Caco-2 (cell line): ENCODE measurements around the gene MKNK2. TPM values are rescaled to one million over a fixed set of nuclear protein-coding genes. Genes with fewer than 3 reads are reported as not detected.

Experiments
- BruUV-seq: library from RNA; stranded (reverse); fragments of 400-500 nt; replicated peaks from 2 replicates; lab custom pipeline; 2021; lab: Mats Ljungman, UMichigan
- CTCF ChIA-PET: fragments of 300-600 bp; sonication (Branson Sonifier 250); formaldehyde crosslinking; loops from one replicate; lab custom pipeline; 2022; ENCODE audit warnings: antibody characterized with exemption; lab: Charles Lee
- POLR2A ChIA-PET: fragments of 300-600 bp; sonication (Branson Sonifier 250); formaldehyde crosslinking; loops from one replicate; lab custom pipeline; 2022; ENCODE audit warnings: antibody characterized with exemption; lab: Charles Lee
- DNase-seq, 2 experiments: peaks; one replicate each; pipeline versions ENCODE4 v3.0.0 to v3.0.0-alpha.2; 2020 to 2022
- H3K27me3 ChIP-seq: replicated peaks from 2 replicates; pipeline ENCODE4 v1.6.0; 2011; ENCODE audit warnings: low read length; ENCODE audit not compliant: control insufficient read depth, insufficient read depth
- H3K36me3 ChIP-seq: 2 replicates; pipeline ENCODE4 v1.5.1; 2011; ENCODE audit warnings: low read length; ENCODE audit not compliant: control insufficient read depth, insufficient read depth
- H3K4me1 ChIP-seq: fragments of 250-450 bp; sonication (Bioruptor Pico); 2 replicates; pipeline ENCODE4 v1.5.1; 2020; ENCODE audit warnings: mild to moderate bottlenecking
- H3K4me3 ChIP-seq: 2 replicates; pipeline ENCODE4 v1.5.1; 2011; ENCODE audit warnings: low read depth, mild to moderate bottlenecking, control low read depth, low read length
- H3K9me3 ChIP-seq: fragments of 250-450 bp; sonication (Bioruptor Pico); 2 replicates; pipeline ENCODE4 v1.5.1; 2020; ENCODE audit warnings: mild to moderate bottlenecking, moderate library complexity
- H3K27ac Mint-ChIP-seq: one replicate; pipeline ENCODE4 v1.8.0; 2022; ENCODE audit warnings: mixed read lengths; ENCODE audit not compliant: unreplicated experiment
- H3K27me3 Mint-ChIP-seq: one replicate; pipeline ENCODE4 v1.8.0; 2022; ENCODE audit warnings: mixed read lengths; ENCODE audit not compliant: insufficient read depth, unreplicated experiment
- H3K36me3 Mint-ChIP-seq: one replicate; pipeline ENCODE4 v1.8.0; 2022; ENCODE audit warnings: mild to moderate bottlenecking, mixed read lengths; ENCODE audit not compliant: insufficient read depth, unreplicated experiment
- H3K4me1 Mint-ChIP-seq: one replicate; pipeline ENCODE4 v1.8.0; 2022; ENCODE audit warnings: low read depth, mixed read lengths; ENCODE audit not compliant: unreplicated experiment
- H3K4me3 Mint-ChIP-seq: one replicate; pipeline ENCODE4 v1.8.0; 2022; ENCODE audit warnings: mild to moderate bottlenecking, moderate library complexity, mixed read lengths; ENCODE audit not compliant: unreplicated experiment
- H3K9me3 Mint-ChIP-seq: one replicate; pipeline ENCODE4 v1.8.0; 2022; ENCODE audit warnings: mixed read lengths; ENCODE audit not compliant: unreplicated experiment
- CTCF ChIP-seq, 2 experiments: fragments of 200-600 bp in 1 of 2; IDR thresholded peaks; 1 replicate in 1 of 2; 2 replicates in 1 of 2; pipeline versions ENCODE4 v1.5.1 to v1.8.0; 2011 to 2022; ENCODE audit warnings: antibody characterized with exemption in 1 of 2, control low read depth in 1 of 2, inconsistent platforms in 1 of 2, low read depth in 1 of 2, low read length in 1 of 2, mild to moderate bottlenecking in 1 of 2, moderate library complexity in 1 of 2; ENCODE audit not compliant: insufficient read depth in 1 of 2, severe bottlenecking in 1 of 2, unreplicated experiment in 1 of 2
- intact Hi-C: fragments of 100-400 bp; cut with micrococcal nuclease; formaldehyde crosslinking; loops from one replicate; pipeline ENCODE4 v1.10.0; 2022; ENCODE audit not compliant: unreplicated experiment
- total RNA-seq: library from RNA; stranded (reverse); gene quantifications from 2 replicates; pipeline ENCODE4 v1.2.3, GENCODE V29; 2022

MKNK2 gene
- total RNA-seq, 1 experiment from 2014 or later = 162 TPM

- Mint-ChIP-seq H3K36me3 (peaks cover 28% of the 10 kb centered on the region), H3K9me3 (no peaks in the 10 kb centered on the region), H3K27ac (no peak overlapping the region), H3K4me1 (no peaks in the 10 kb centered on the region), H3K4me3 (no peak overlapping the region), H3K27me3 (no peaks in the 10 kb centered on the region)
- no peak for DNase-seq
- no TSS peak for BruUV-seq
- H3K9me3 ChIP-seq = no peaks in the 10 kb centered on the region
- H3K36me3 ChIP-seq = no peaks in the 10 kb centered on the region; the same call in 1 of the 2 replicates
- CTCF ChIA-PET = interaction anchor here (0.6 kb wide), 1 partner anchor 1918 kb away, joined by 3 read pairs; no protein-coding TSS in a partner anchor
- H3K4me3 ChIP-seq = no peak overlapping the region
- H3K27me3 ChIP-seq = no peaks in the 10 kb centered on the region
- TF ChIP-seq CTCF (IDR thresholded peaks at IDR 0.05; ENCODE audit: insufficient read depth in 1 of 2, low read depth in 1 of 2, low read length in 1 of 2, severe bottlenecking in 1 of 2, unreplicated experiment in 1 of 2) = no peak
- intact Hi-C loops = no loop called here
- POLR2A ChIA-PET = no interaction called here
- no peaks in the 10 kb centered on the region for H3K4me1 ChIP-seq
Measured at GRCh38 chr19:1998712-1999708, 52.0 kb downstream of the MKNK2 start.

GRCh38 chr19:1997353-1998233, 53.5 kb downstream of the MKNK2 start:
- TF ChIP-seq CTCF (IDR thresholded peaks at IDR 0.05; ENCODE audit: insufficient read depth in 1 of 2, low read depth in 1 of 2, low read length in 1 of 2, severe bottlenecking in 1 of 2, unreplicated experiment in 1 of 2) = no peak
- ChIA-PET POLR2A (no interaction called here), CTCF (no interaction called here)
- DNase-seq = no peak
- Histone ChIP-seq H3K4me3 (no peak overlapping the region), H3K4me1 (no peaks in the 10 kb centered on the region), H3K9me3 (no peaks in the 10 kb centered on the region), H3K27me3 (no peaks in the 10 kb centered on the region), H3K36me3 (peaks cover 2% of the 10 kb centered on the region; the same call in 1 of the 2 replicates)
- no peaks in the 10 kb centered on the region for H3K27me3 Mint-ChIP-seq
- no TSS peak for BruUV-seq
- peaks cover 30% of the 10 kb centered on the region for H3K36me3 Mint-ChIP-seq
- H3K4me1 Mint-ChIP-seq = no peaks in the 10 kb centered on the region
- H3K4me3 Mint-ChIP-seq = no peak overlapping the region
- no peaks in the 10 kb centered on the region for H3K9me3 Mint-ChIP-seq
- H3K27ac Mint-ChIP-seq = no peak overlapping the region
- intact Hi-C loops = no loop called here

- DNase-seq = no peak
- CTCF ChIA-PET = no interaction called here
- Mint-ChIP-seq H3K4me3 (no peak overlapping the region), H3K27ac (no peak overlapping the region), H3K4me1 (no peaks in the 10 kb centered on the region), H3K9me3 (no peaks in the 10 kb centered on the region), H3K36me3 (peaks cover 53% of the 10 kb centered on the region), H3K27me3 (no peaks in the 10 kb centered on the region)
- Histone ChIP-seq H3K4me1 (no peaks in the 10 kb centered on the region), H3K27me3 (no peaks in the 10 kb centered on the region), H3K4me3 (no peak overlapping the region), H3K36me3 (peaks cover 2% of the 10 kb centered on the region; the same call in 1 of the 2 replicates), H3K9me3 (no peaks in the 10 kb centered on the region)
- POLR2A ChIA-PET = no interaction called here
- no TSS peak for BruUV-seq
- intact Hi-C loops = no loop called here
- TF ChIP-seq CTCF (IDR thresholded peaks at IDR 0.05; ENCODE audit: insufficient read depth in 1 of 2, low read depth in 1 of 2, low read length in 1 of 2, severe bottlenecking in 1 of 2, unreplicated experiment in 1 of 2) = no peak
Measured at GRCh38 chr19:1992759-1993260, 58.2 kb downstream of the MKNK2 start.
